Measurements from ENCODE around the gene PRR16.
"Not testable (repeated sequence)": the region's sequence is repeated elsewhere in the genome, so short reads cannot be mapped to it uniquely, and the experiment has no call there.

Gene PRR16

GRCh38 chr5:120463991-120464626 is at the start of gene PRR16:
PRR16 (plus strand) TSS chr5:120464300.
- no peaks in the 10 kb centered on the region for H3K36me3 ChIP-seq (ENCODE audit: control insufficient read depth in 5 of 5, insufficient read depth in 5 of 5, low read length in 5 of 5)
- H3K9me3 ChIP-seq (ENCODE audit: control insufficient read depth in 5 of 5, low read length in 5 of 5) = no peaks in the 10 kb centered on the region
- peaks cover 0 to 26% (median 19%) of the 10 kb centered on the region in 5 donors for H3K4me1 ChIP-seq (ENCODE audit: control insufficient read depth in 5 of 5, insufficient read depth in 5 of 5, low read length in 5 of 5)
- peaks cover 8 to 22% (median 11%) of the 10 kb centered on the region in 5 donors for H3K27me3 ChIP-seq (ENCODE audit: control insufficient read depth in 5 of 5, insufficient read depth in 4 of 5, low read length in 5 of 5)
- H3K4me3 ChIP-seq (ENCODE audit: low read depth in 1 of 5, low read length in 5 of 5) = peak within 1 kb of the TSS; percentile 68 to 80 (median 79)
- no peak within 1 kb of the TSS for H3K27ac ChIP-seq (ENCODE audit: low read depth, low read length)
- H3K9ac ChIP-seq (ENCODE audit: low read length in 5 of 5) = peak within 1 kb of the TSS in 3 of 5 donors; percentile 45 to 60 (median 59)

- no peaks in the 10 kb centered on the region for H3K36me3 ChIP-seq (ENCODE audit: control insufficient read depth in 5 of 5, insufficient read depth in 5 of 5, low read length in 5 of 5)
- no peaks in the 10 kb centered on the region for H3K4me1 ChIP-seq (ENCODE audit: control insufficient read depth in 5 of 5, insufficient read depth in 5 of 5, low read length in 5 of 5)
- no peaks in the 10 kb centered on the region for H3K27me3 ChIP-seq (ENCODE audit: control insufficient read depth in 5 of 5, insufficient read depth in 4 of 5, low read length in 5 of 5)
- no peak overlapping the region for H3K27ac ChIP-seq (ENCODE audit: low read depth, low read length)
- H3K4me3 ChIP-seq (ENCODE audit: low read depth in 1 of 5, low read length in 5 of 5) = no peak overlapping the region
- no peak overlapping the region for H3K9ac ChIP-seq (ENCODE audit: low read length in 5 of 5)
- no peaks in the 10 kb centered on the region for H3K9me3 ChIP-seq (ENCODE audit: control insufficient read depth in 5 of 5, low read length in 5 of 5)
Observed at GRCh38 chr5:120415985-120416384, 48.1 kb upstream of the PRR16 start.

DNA sequence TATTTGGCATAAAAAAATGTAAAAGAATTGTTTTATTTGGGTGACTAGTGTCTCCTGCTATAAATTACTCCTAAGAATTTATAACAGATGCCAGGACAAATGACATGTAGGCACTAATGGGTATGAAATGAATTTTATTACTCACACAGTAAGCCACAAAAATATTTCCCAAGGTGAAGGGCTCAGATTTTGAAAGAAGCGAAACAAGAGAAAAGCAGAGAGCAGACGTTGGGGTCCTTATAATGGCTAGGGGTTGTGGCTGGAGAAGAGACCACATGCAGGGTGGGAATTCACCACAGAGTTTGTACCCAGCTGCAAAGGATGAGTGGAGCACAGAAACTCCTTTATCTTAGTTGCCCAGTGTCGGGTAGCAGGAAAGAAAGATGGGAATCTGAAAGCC is 45.0 kb upstream of the PRR16 start:
- Histone ChIP-seq H3K27me3 (ENCODE audit: control insufficient read depth in 5 of 5, insufficient read depth in 4 of 5, low read length in 5 of 5) (no peaks in the 10 kb centered on the region), H3K9me3 (ENCODE audit: control insufficient read depth in 5 of 5, low read length in 5 of 5) (no peaks in the 10 kb centered on the region), H3K4me3 (ENCODE audit: low read depth in 1 of 5, low read length in 5 of 5) (no peak overlapping the region), H3K27ac (ENCODE audit: low read depth, low read length) (no peak overlapping the region), H3K9ac (ENCODE audit: low read length in 5 of 5) (no peak overlapping the region), H3K36me3 (ENCODE audit: control insufficient read depth in 5 of 5, insufficient read depth in 5 of 5, low read length in 5 of 5) (no peaks in the 10 kb centered on the region), H3K4me1 (ENCODE audit: control insufficient read depth in 5 of 5, insufficient read depth in 5 of 5, low read length in 5 of 5) (no peaks in the 10 kb centered on the region)

DNA sequence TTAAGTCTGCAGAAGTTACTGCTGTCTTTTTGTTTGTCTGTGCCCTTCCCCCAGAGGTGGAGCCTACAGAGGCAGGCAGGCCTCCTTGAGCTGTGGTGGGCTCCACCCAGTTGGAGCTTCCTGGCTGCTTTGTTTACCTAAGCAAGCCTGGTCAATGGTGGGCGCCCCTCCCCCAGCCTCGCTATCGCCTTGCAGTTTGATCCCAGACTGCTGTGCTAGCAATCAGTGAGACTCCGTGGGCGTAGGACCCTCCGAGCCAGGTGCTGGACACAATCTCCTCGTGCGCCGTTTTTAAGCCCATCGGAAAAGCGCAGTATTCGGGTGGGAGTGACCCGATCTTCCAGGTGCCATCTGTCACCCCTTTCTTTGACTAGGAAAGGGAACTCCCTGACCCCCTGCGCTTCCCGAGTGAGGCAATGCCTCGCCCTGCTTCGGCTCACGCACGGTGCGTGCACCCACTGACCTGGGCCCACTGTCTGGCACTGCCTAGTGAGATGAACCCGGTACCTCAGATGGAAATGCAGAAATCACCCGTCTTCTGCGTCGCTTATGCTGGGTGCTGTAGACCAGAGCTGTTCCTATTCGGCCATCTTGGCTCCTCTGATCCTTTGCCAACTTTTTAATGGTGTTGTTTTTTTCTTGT is 37.3 kb upstream of the PRR16 start:
- not testable (repeated sequence) for H3K4me3 ChIP-seq (ENCODE audit: low read depth in 1 of 5, low read length in 5 of 5); H3K9me3 ChIP-seq (ENCODE audit: control insufficient read depth in 5 of 5, low read length in 5 of 5); H3K9ac ChIP-seq (ENCODE audit: low read length in 5 of 5); H3K36me3 ChIP-seq (ENCODE audit: control insufficient read depth in 5 of 5, insufficient read depth in 5 of 5, low read length in 5 of 5); H3K4me1 ChIP-seq (ENCODE audit: control insufficient read depth in 5 of 5, insufficient read depth in 5 of 5, low read length in 5 of 5); H3K27me3 ChIP-seq (ENCODE audit: control insufficient read depth in 5 of 5, insufficient read depth in 4 of 5, low read length in 5 of 5); H3K27ac ChIP-seq (ENCODE audit: low read depth, low read length)

GRCh38 chr5:120430572-120430971 is 33.5 kb upstream of the PRR16 start:
- H3K4me1 ChIP-seq (ENCODE audit: control insufficient read depth in 5 of 5, insufficient read depth in 5 of 5, low read length in 5 of 5) = no peaks in the 10 kb centered on the region
- no peaks in the 10 kb centered on the region for H3K27me3 ChIP-seq (ENCODE audit: control insufficient read depth in 5 of 5, insufficient read depth in 4 of 5, low read length in 5 of 5)
- H3K27ac ChIP-seq (ENCODE audit: low read depth, low read length) = no peak overlapping the region
- no peaks in the 10 kb centered on the region for H3K36me3 ChIP-seq (ENCODE audit: control insufficient read depth in 5 of 5, insufficient read depth in 5 of 5, low read length in 5 of 5)
- H3K9me3 ChIP-seq (ENCODE audit: control insufficient read depth in 5 of 5, low read length in 5 of 5) = peaks cover 0 to 4% (median 2%) of the 10 kb centered on the region in 5 donors
- no peak overlapping the region for H3K4me3 ChIP-seq (ENCODE audit: low read depth in 1 of 5, low read length in 5 of 5)
- H3K9ac ChIP-seq (ENCODE audit: low read length in 5 of 5) = no peak overlapping the region

DNA sequence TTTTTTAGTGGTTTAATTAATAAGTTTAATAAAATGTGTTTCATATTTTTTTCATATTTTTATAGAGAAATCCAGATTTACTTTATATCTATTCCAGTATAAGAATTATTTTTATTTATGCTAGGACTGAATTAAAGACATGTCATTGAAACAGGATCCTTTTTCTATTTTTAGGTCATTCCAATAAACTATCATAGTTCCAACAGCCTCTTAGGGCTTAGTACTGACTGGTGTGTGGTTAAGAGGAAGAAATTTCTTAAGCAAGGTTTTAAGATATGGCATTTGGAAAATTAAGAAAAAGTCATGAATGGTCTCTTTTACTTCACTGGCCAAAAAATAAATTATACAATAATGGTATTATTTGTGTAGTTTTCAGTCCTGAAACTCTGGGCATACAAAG is 31.2 kb upstream of the PRR16 start:
- Histone ChIP-seq H3K9me3 (ENCODE audit: control insufficient read depth in 5 of 5, low read length in 5 of 5) (peaks cover 0 to 4% (median 2%) of the 10 kb centered on the region in 5 donors), H3K9ac (ENCODE audit: low read length in 5 of 5) (no peak overlapping the region), H3K36me3 (ENCODE audit: control insufficient read depth in 5 of 5, insufficient read depth in 5 of 5, low read length in 5 of 5) (no peaks in the 10 kb centered on the region), H3K4me1 (ENCODE audit: control insufficient read depth in 5 of 5, insufficient read depth in 5 of 5, low read length in 5 of 5) (no peaks in the 10 kb centered on the region), H3K27ac (ENCODE audit: low read depth, low read length) (no peak overlapping the region), H3K4me3 (ENCODE audit: low read depth in 1 of 5, low read length in 5 of 5) (no peak overlapping the region), H3K27me3 (ENCODE audit: control insufficient read depth in 5 of 5, insufficient read depth in 4 of 5, low read length in 5 of 5) (no peaks in the 10 kb centered on the region)

DNA sequence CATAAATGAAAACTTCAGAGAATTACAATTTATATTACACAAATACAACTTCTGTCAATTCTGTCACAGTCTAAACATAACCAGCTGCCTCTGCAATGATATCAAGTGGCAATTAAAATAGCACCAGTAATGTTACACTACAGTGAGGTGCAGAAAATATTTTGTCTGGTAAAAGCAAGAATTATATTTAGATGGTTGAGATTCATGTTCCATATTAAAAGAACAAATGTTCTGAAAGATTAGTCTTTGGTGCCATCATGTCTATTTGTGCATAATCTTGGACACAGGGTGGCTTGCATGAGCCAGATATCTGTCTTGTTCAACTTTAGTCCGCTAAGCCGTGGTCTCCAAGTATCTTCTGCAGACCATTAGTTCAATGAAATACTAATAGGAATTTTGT is 29.0 kb upstream of the PRR16 start:
- no peaks in the 10 kb centered on the region for H3K27me3 ChIP-seq (ENCODE audit: control insufficient read depth in 5 of 5, insufficient read depth in 4 of 5, low read length in 5 of 5)
- no peak overlapping the region for H3K9ac ChIP-seq (ENCODE audit: low read length in 5 of 5)
- no peak overlapping the region for H3K27ac ChIP-seq (ENCODE audit: low read depth, low read length)
- no peaks in the 10 kb centered on the region for H3K36me3 ChIP-seq (ENCODE audit: control insufficient read depth in 5 of 5, insufficient read depth in 5 of 5, low read length in 5 of 5)
- no peak overlapping the region for H3K4me3 ChIP-seq (ENCODE audit: low read depth in 1 of 5, low read length in 5 of 5)
- H3K4me1 ChIP-seq (ENCODE audit: control insufficient read depth in 5 of 5, insufficient read depth in 5 of 5, low read length in 5 of 5) = no peaks in the 10 kb centered on the region
- peaks cover 0 to 4% (median 0%) of the 10 kb centered on the region in 5 donors for H3K9me3 ChIP-seq (ENCODE audit: control insufficient read depth in 5 of 5, low read length in 5 of 5)

DNA sequence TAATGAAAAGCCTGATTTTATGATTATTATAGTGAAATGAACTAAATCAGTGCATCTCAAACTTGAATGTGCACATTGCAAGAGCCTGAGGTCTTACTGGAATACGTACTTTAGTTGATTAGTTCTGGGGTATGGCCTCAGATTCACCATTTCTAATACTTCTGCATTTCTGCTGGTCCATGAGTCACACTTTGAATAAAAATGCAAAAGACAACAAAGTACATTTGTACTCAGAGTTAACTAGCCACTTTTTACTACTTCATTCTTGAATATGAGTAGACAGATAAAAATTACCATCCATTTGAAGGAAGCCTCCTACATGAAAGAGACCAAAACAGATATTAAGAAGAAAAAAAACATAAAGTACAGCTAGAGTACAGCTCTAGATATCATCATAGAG is 27.1 kb upstream of the PRR16 start:
- H3K4me3 ChIP-seq (ENCODE audit: low read depth in 1 of 5, low read length in 5 of 5) = no peak overlapping the region
- H3K36me3 ChIP-seq (ENCODE audit: control insufficient read depth in 5 of 5, insufficient read depth in 5 of 5, low read length in 5 of 5) = no peaks in the 10 kb centered on the region
- no peak overlapping the region for H3K9ac ChIP-seq (ENCODE audit: low read length in 5 of 5)
- no peak overlapping the region for H3K27ac ChIP-seq (ENCODE audit: low read depth, low read length)
- H3K9me3 ChIP-seq (ENCODE audit: control insufficient read depth in 5 of 5, low read length in 5 of 5) = no peaks in the 10 kb centered on the region
- no peaks in the 10 kb centered on the region for H3K4me1 ChIP-seq (ENCODE audit: control insufficient read depth in 5 of 5, insufficient read depth in 5 of 5, low read length in 5 of 5)
- H3K27me3 ChIP-seq (ENCODE audit: control insufficient read depth in 5 of 5, insufficient read depth in 4 of 5, low read length in 5 of 5) = no peaks in the 10 kb centered on the region

DNA sequence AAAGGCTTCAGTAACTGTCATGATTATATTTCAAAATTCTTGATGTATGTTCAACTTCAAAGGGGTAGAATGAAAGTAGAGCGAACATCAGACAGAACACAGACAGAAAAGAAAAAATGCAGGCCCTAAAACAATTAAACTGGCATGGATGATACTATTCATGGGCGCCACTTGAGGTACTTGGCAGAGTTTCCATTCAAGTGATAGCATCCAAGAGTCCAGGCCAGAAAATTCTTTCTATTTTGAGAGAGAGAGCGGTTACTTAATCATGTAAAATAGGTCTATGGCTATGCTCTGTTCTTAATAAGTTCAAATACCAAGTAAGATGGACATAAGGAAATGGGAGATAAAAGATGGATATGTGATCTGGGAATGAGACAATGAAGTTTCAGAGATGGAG is 21.4 kb upstream of the PRR16 start:
- Histone ChIP-seq H3K27me3 (ENCODE audit: control insufficient read depth in 5 of 5, insufficient read depth in 4 of 5, low read length in 5 of 5) (no peaks in the 10 kb centered on the region), H3K9ac (ENCODE audit: low read length in 5 of 5) (no peak overlapping the region), H3K4me1 (ENCODE audit: control insufficient read depth in 5 of 5, insufficient read depth in 5 of 5, low read length in 5 of 5) (no peaks in the 10 kb centered on the region), H3K9me3 (ENCODE audit: control insufficient read depth in 5 of 5, low read length in 5 of 5) (no peaks in the 10 kb centered on the region), H3K27ac (ENCODE audit: low read depth, low read length) (no peak overlapping the region), H3K4me3 (ENCODE audit: low read depth in 1 of 5, low read length in 5 of 5) (no peak overlapping the region), H3K36me3 (ENCODE audit: control insufficient read depth in 5 of 5, insufficient read depth in 5 of 5, low read length in 5 of 5) (no peaks in the 10 kb centered on the region)

DNA sequence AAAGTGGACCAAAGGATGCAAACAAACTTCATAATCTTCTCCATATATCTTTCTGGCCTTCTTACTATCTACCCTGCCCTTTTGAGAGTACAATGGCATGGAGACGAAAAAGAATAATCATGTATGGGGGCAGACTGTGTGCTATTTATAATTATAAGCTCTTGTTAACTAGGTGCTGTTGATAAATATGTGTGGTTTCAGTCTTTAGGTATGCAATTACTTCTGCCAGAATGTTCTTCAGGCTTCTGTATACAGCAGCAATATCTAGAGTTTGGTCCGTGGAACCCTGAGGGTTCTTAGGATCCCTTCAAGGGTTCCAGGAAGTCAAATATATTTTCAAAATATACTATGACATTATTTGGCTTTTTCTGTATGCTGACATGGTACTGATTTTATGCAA is 20.5 kb upstream of the PRR16 start:
- no peak overlapping the region for H3K27ac ChIP-seq (ENCODE audit: low read depth, low read length)
- no peaks in the 10 kb centered on the region for H3K36me3 ChIP-seq (ENCODE audit: control insufficient read depth in 5 of 5, insufficient read depth in 5 of 5, low read length in 5 of 5)
- H3K9ac ChIP-seq (ENCODE audit: low read length in 5 of 5) = no peak overlapping the region
- no peaks in the 10 kb centered on the region for H3K27me3 ChIP-seq (ENCODE audit: control insufficient read depth in 5 of 5, insufficient read depth in 4 of 5, low read length in 5 of 5)
- H3K4me3 ChIP-seq (ENCODE audit: low read depth in 1 of 5, low read length in 5 of 5) = no peak overlapping the region
- no peaks in the 10 kb centered on the region for H3K9me3 ChIP-seq (ENCODE audit: control insufficient read depth in 5 of 5, low read length in 5 of 5)
- H3K4me1 ChIP-seq (ENCODE audit: control insufficient read depth in 5 of 5, insufficient read depth in 5 of 5, low read length in 5 of 5) = no peaks in the 10 kb centered on the region
